H1 (cell line): ENCODE results near the gene TARS3. TPM values are rescaled to one million over a fixed set of nuclear protein-coding genes. Genes with fewer than 3 reads are reported as not detected.

Source experiments
- CTCF ChIA-PET: fragments of 300-600 bp; sonication (Branson Sonifier 250); formaldehyde crosslinking; loops from one replicate; lab custom pipeline; 2021; ENCODE audit not compliant: partially characterized antibody; lab: Charles Lee
- POLR2A ChIA-PET: fragments of 300-600 bp; sonication (Branson Sonifier 250); formaldehyde crosslinking; loops from one replicate; lab custom pipeline; 2021; ENCODE audit warnings: inconsistent platforms; ENCODE audit not compliant: partially characterized antibody; lab: Charles Lee
- DNase-seq, 2 experiments: peaks; one replicate each; pipeline versions ENCODE4 v3.0.0 to v3.0.0-alpha.2; 2010 to 2022; ENCODE audit warnings: low spot score in 2 of 2, low read depth in 1 of 2, mixed read lengths in 1 of 2
- FAIRE-seq: peaks from 2 replicates; lab custom pipeline; 2011; peaks lifted over from hg19 to GRCh38; lab: Jason Lieb, UNC
- H2AFZ ChIP-seq: 2 replicates; pipeline ENCODE4 v1.8.1; 2012; ENCODE audit warnings: low read length, inconsistent platforms
- H2AK5ac ChIP-seq: 2 replicates; pipeline ENCODE4 v1.6.1; 2013; ENCODE audit warnings: low read depth, low read length
- H2BK120ac ChIP-seq: replicated peaks from 2 replicates; pipeline ENCODE3; 2013; ENCODE audit warnings: low read depth, low read length, inconsistent platforms
- H2BK12ac ChIP-seq: 2 replicates; pipeline ENCODE4 v1.6.1; 2013; ENCODE audit warnings: low read depth, low read length
- H2BK15ac ChIP-seq: 2 replicates; pipeline ENCODE4 v1.6.1; 2013; ENCODE audit warnings: low read length
- H2BK20ac ChIP-seq: 2 replicates; pipeline ENCODE4 v1.6.1; 2013; ENCODE audit warnings: low read length
- H2BK5ac ChIP-seq: 2 replicates; pipeline ENCODE4 v1.6.1; 2013; ENCODE audit warnings: low read depth, low read length
- H3K14ac ChIP-seq: 2 replicates; pipeline ENCODE4 v1.6.1; 2013; ENCODE audit warnings: inconsistent platforms; ENCODE audit not compliant: insufficient read length
- H3K18ac ChIP-seq: 2 replicates; pipeline ENCODE4 v1.6.1; 2013; ENCODE audit warnings: low read length; ENCODE audit errors: extremely low read depth
- H3K23ac ChIP-seq: 2 replicates; pipeline ENCODE4 v1.6.1; 2013; ENCODE audit warnings: inconsistent platforms; ENCODE audit not compliant: insufficient read length
- H3K23me2 ChIP-seq: 2 replicates; pipeline ENCODE4 v1.6.1; 2013; ENCODE audit warnings: low read depth, low read length
- H3K27ac ChIP-seq: 2 replicates; pipeline ENCODE4 v1.6.1; 2011; ENCODE audit warnings: low read depth, low read length, inconsistent platforms
- H3K27me3 ChIP-seq, 4 experiments: replicated peaks in 1 of 4; 1 replicate in 1 of 4; 2 replicates in 3 of 4; pipeline versions ENCODE4 v1.6.1 to v1.8.1; 2011 to 2013; ENCODE audit warnings: low read length in 3 of 4, mild to moderate bottlenecking in 3 of 4, inconsistent platforms in 2 of 4, mixed read lengths in 2 of 4, moderate library complexity in 1 of 4; ENCODE audit not compliant: control insufficient read depth in 3 of 4, insufficient read depth in 3 of 4; ENCODE audit errors: extremely low read depth in 1 of 4
- H3K36me3 ChIP-seq, 4 experiments: 2 replicates each; pipeline versions ENCODE4 v1.6.1 to v1.8.1; 2011 to 2013; ENCODE audit warnings: mild to moderate bottlenecking in 4 of 4, low read length in 3 of 4, moderate library complexity in 2 of 4, control low read depth in 1 of 4, inconsistent platforms in 1 of 4; ENCODE audit not compliant: insufficient read depth in 4 of 4, control insufficient read depth in 2 of 4
- H3K4ac ChIP-seq: replicated peaks from 2 replicates; pipeline ENCODE3; 2013; ENCODE audit warnings: low read length, low read depth, mixed read lengths, inconsistent platforms; ENCODE audit not compliant: insufficient read length
- H3K4me1 ChIP-seq, 4 experiments: replicated peaks in 1 of 4; 1 replicate in 1 of 4; 2 replicates in 3 of 4; pipeline versions ENCODE4 v1.6.1 to v1.8.1; 2011 to 2013; ENCODE audit warnings: low read length in 3 of 4, inconsistent platforms in 2 of 4, mixed read lengths in 1 of 4; ENCODE audit not compliant: insufficient read depth in 4 of 4, control insufficient read depth in 3 of 4
- H3K4me2 ChIP-seq, 2 experiments: 2 replicates each; pipeline versions ENCODE4 v1.6.1 to v1.8.1; 2011 to 2013; ENCODE audit warnings: low read depth in 2 of 2, low read length in 2 of 2, control low read depth in 1 of 2, inconsistent platforms in 1 of 2, mild to moderate bottlenecking in 1 of 2; ENCODE audit not compliant: insufficient read depth in 1 of 2
- H3K4me3 ChIP-seq, 4 experiments: fragments of 200-600, 300-600 bp in 1 of 4; sonication (generic), shearing (Covaris generic), sonication (Bioruptor Twin) in 1 of 4; 2 replicates each; pipeline versions ENCODE4 v1.5.1 to v1.8.1; 2011 to 2016; ENCODE audit warnings: low read length in 4 of 4, low read depth in 3 of 4, control low read depth in 2 of 4, inconsistent platforms in 2 of 4, mild to moderate bottlenecking in 2 of 4, mixed read lengths in 1 of 4, moderate library complexity in 1 of 4; ENCODE audit not compliant: insufficient read depth in 2 of 4; ENCODE audit errors: extremely low read depth in 1 of 4
- H3K56ac ChIP-seq: replicated peaks from 2 replicates; pipeline ENCODE3; 2013; ENCODE audit warnings: low read depth, mild to moderate bottlenecking, mixed read lengths, low read length, inconsistent platforms; ENCODE audit not compliant: insufficient read length
- H3K79me1 ChIP-seq: 2 replicates; pipeline ENCODE4 v1.6.1; 2013; ENCODE audit warnings: low read depth, low read length, control low read depth
- H3K79me2 ChIP-seq, 2 experiments: 2 replicates each; pipeline versions ENCODE4 v1.6.1 to v1.8.1; 2012 to 2013; ENCODE audit warnings: low read length in 2 of 2, mild to moderate bottlenecking in 2 of 2, inconsistent platforms in 1 of 2; ENCODE audit not compliant: insufficient read depth in 2 of 2, control insufficient read depth in 1 of 2
- H3K9ac ChIP-seq, 4 experiments: replicated peaks in 1 of 4; 1 replicate in 1 of 4; 2 replicates in 3 of 4; pipeline versions ENCODE4 v1.6.1 to v1.8.1; 2011 to 2013; ENCODE audit warnings: low read depth in 3 of 4, low read length in 3 of 4, control low read depth in 2 of 4, mild to moderate bottlenecking in 2 of 4, moderate library complexity in 2 of 4, inconsistent platforms in 1 of 4; ENCODE audit errors: extremely low read depth in 1 of 4
- H3K9me3 ChIP-seq, 2 experiments: 2 replicates each; pipeline versions ENCODE4 v1.6.1 to v1.8.1; 2012 to 2013; ENCODE audit warnings: mild to moderate bottlenecking in 2 of 2, moderate library complexity in 2 of 2, control low read depth in 1 of 2, inconsistent platforms in 1 of 2, low read depth in 1 of 2, low read length in 1 of 2, mixed read lengths in 1 of 2; ENCODE audit not compliant: insufficient read depth in 2 of 2
- H4K20me1 ChIP-seq, 2 experiments: replicated peaks in 1 of 2; 2 replicates each; pipeline versions ENCODE3 to v1.8.1; 2011 to 2013; ENCODE audit warnings: inconsistent platforms in 2 of 2, low read length in 2 of 2, mild to moderate bottlenecking in 1 of 2; ENCODE audit not compliant: insufficient read depth in 2 of 2, control insufficient read depth in 1 of 2
- H4K5ac ChIP-seq: 2 replicates; pipeline ENCODE4 v1.6.1; 2013; ENCODE audit warnings: low read length, low read depth, mixed read lengths, inconsistent platforms; ENCODE audit not compliant: insufficient read length
- H4K8ac ChIP-seq: 2 replicates; pipeline ENCODE4 v1.8.0; 2013; ENCODE audit warnings: mild to moderate bottlenecking, moderate library complexity, low read length, inconsistent platforms; ENCODE audit not compliant: insufficient read depth; ENCODE audit errors: extremely low read depth
- H4K91ac ChIP-seq: replicated peaks from 2 replicates; pipeline ENCODE3; 2013; ENCODE audit warnings: low read length, mixed read lengths, inconsistent platforms; ENCODE audit not compliant: insufficient read length
- RAD21 ChIP-seq, 2 experiments: IDR thresholded peaks in 1 of 2; conservative IDR thresholded peaks in 1 of 2; 2 replicates each; pipeline ENCODE4 v1.6.1; 2011; ENCODE audit warnings: low read depth in 2 of 2, low read length in 2 of 2, improper control_type of control experiment in 1 of 2, inconsistent platforms in 1 of 2, mild to moderate bottlenecking in 1 of 2, moderate library complexity in 1 of 2
- RXRA ChIP-seq: IDR thresholded peaks from 2 replicates; pipeline ENCODE4 v1.6.1; 2011; ENCODE audit warnings: low read depth, mild to moderate bottlenecking, low read length, moderate library complexity; ENCODE audit not compliant: insufficient read depth
- WGBS, 2 experiments: shearing (Covaris generic) in 1 of 2; methylation state at CpG; one replicate each; pipeline versions ENCODE4 v1.1.6 to v1.1.7; 2013 to 2015; ENCODE audit warnings: low lambda C conversion rate in 2 of 2, mixed read lengths in 2 of 2, inconsistent platforms in 1 of 2, low coverage in 1 of 2, missing lambda C conversion rate in 1 of 2; ENCODE audit not compliant: insufficient replicate concordance in 2 of 2, insufficient coverage in 1 of 2, insufficient read length in 1 of 2; ENCODE audit errors: extremely low coverage in 1 of 2, missing lambda C conversion rate in 1 of 2; 5-methylcytosine and 5-hydroxymethylcytosine counted together
- polyA plus RNA-seq, 7 experiments: library from polyadenylated mRNA; depleted of rRNA in 3 of 7; stranded (reverse) in 5 of 7; unstranded in 2 of 7; fragments of >200 nt in 5 of 7; fragments of 200-250 nt in 2 of 7; gene quantifications; 1 replicate in 5 of 7; 2 replicates in 1 of 7; 4 replicates in 1 of 7; pipeline versions ENCODE4 v1.2.1 to v1.2.3, GENCODE V29; 2011 to 2013; ENCODE audit warnings: missing spikeins in 2 of 7, mixed read lengths in 2 of 7
- total RNA-seq: library from RNA; stranded (reverse); fragmentation: NEBNext Ultra II Directional; extraction: Animal tissue kit (Norgen Biotek cat#: 25700); gene quantifications from 2 replicates; pipeline ENCODE4 v1.2.1, GENCODE V29; 2021
- TF ChIP-seq, protein P1 (sequence below), 3 experiments: IDR thresholded peaks; 1 replicate in 2 of 3; 2 replicates in 1 of 3; pipeline versions ENCODE4 v1.5.1 to v1.6.1; 2011; ENCODE audit warnings: low read length in 3 of 3, mild to moderate bottlenecking in 3 of 3, inconsistent platforms in 2 of 3, low read depth in 1 of 3, moderate library complexity in 1 of 3; ENCODE audit not compliant: insufficient read depth in 1 of 3; ENCODE audit errors: control extremely low read depth in 1 of 3

Gene TARS3
- total and polyA plus RNA-seq, 2 of the 8 experiments (the other 6 are each of a cell fraction or from before 2014, with no cell fraction given): 2.1 to 13.9 TPM

GRCh38 chr15:101694261-101694660, 30.0 kb downstream of the TARS3 start:
- Histone ChIP-seq H2BK20ac (no peak overlapping the region), H3K9me3 (no peaks in the 10 kb centered on the region)
- 90% methylated on average over 2 of the region's 2 CpGs; no CpG with 5 or more reads in 1 of the 2 experiments for WGBS, 2 experiments

More at GRCh38 chr15:101694261-101694660, 30.0 kb downstream of the TARS3 start:
- DNase-seq: no peak
- no peak overlapping the region for H3K56ac ChIP-seq
- no peak overlapping the region for H3K9ac ChIP-seq
- H3K4me2 ChIP-seq: no peak overlapping the region
- H3K4me1 ChIP-seq: no peaks in the 10 kb centered on the region
- H2BK5ac ChIP-seq: no peak overlapping the region
- H3K79me2 ChIP-seq: no peaks in the 10 kb centered on the region
- H3K27ac ChIP-seq: no peak overlapping the region
- ChIA-PET CTCF (interaction anchor here (2.1 kb wide), 1 partner anchor 12 kb away, joined by 4 read pairs; no protein-coding TSS in a partner anchor), POLR2A (no interaction called here)
- H2BK15ac ChIP-seq: no peak overlapping the region
- FAIRE-seq: no peak
- H2AFZ ChIP-seq: no peak overlapping the region
- H2AK5ac ChIP-seq: no peak overlapping the region
- H4K91ac ChIP-seq: no peak overlapping the region
- H4K8ac ChIP-seq: no peak overlapping the region
- H4K5ac ChIP-seq: no peak overlapping the region
- no peak overlapping the region for H3K4ac ChIP-seq
- no peaks in the 10 kb centered on the region for H3K23me2 ChIP-seq
- no peak overlapping the region for H2BK120ac ChIP-seq
- no peaks in the 10 kb centered on the region for H3K79me1 ChIP-seq
- H3K36me3 ChIP-seq: peaks cover 2 to 9% (median 5%) of the 10 kb centered on the region in 4 experiments; a peak in 6 of 8 replicates
- TF ChIP-seq RAD21 (IDR thresholded peaks at IDR 0.05 in 1 of 2, conservative IDR thresholded peaks at IDR 0.05 in 1 of 2; ENCODE audit: low read depth in 2 of 2, low read length in 2 of 2): peak in 1 of 2 experiments; percentile 23; a peak in 1 of 4 replicates
- TF ChIP-seq RXRA: no peak
- TF ChIP-seq, protein P1, sequence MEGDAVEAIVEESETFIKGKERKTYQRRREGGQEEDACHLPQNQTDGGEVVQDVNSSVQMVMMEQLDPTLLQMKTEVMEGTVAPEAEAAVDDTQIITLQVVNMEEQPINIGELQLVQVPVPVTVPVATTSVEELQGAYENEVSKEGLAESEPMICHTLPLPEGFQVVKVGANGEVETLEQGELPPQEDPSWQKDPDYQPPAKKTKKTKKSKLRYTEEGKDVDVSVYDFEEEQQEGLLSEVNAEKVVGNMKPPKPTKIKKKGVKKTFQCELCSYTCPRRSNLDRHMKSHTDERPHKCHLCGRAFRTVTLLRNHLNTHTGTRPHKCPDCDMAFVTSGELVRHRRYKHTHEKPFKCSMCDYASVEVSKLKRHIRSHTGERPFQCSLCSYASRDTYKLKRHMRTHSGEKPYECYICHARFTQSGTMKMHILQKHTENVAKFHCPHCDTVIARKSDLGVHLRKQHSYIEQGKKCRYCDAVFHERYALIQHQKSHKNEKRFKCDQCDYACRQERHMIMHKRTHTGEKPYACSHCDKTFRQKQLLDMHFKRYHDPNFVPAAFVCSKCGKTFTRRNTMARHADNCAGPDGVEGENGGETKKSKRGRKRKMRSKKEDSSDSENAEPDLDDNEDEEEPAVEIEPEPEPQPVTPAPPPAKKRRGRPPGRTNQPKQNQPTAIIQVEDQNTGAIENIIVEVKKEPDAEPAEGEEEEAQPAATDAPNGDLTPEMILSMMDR (IDR thresholded peaks at IDR 0.05; ENCODE audit: control extremely low read depth in 1 of 3, insufficient read depth in 1 of 3, low read depth in 1 of 3, low read length in 3 of 3): peak; percentile 31 to 43 (median 33); a peak in 3 of 4 replicates
- H3K23ac ChIP-seq: no peak overlapping the region
- no peaks in the 10 kb centered on the region for H4K20me1 ChIP-seq
- no peaks in the 10 kb centered on the region for H3K27me3 ChIP-seq
- no peak overlapping the region for H3K14ac ChIP-seq
- no peak overlapping the region for H2BK12ac ChIP-seq
- H3K4me3 ChIP-seq: no peak overlapping the region
- H3K18ac ChIP-seq: no peak overlapping the region
